ENCODE results near the gene HID1.

Gene HID1

DNA sequence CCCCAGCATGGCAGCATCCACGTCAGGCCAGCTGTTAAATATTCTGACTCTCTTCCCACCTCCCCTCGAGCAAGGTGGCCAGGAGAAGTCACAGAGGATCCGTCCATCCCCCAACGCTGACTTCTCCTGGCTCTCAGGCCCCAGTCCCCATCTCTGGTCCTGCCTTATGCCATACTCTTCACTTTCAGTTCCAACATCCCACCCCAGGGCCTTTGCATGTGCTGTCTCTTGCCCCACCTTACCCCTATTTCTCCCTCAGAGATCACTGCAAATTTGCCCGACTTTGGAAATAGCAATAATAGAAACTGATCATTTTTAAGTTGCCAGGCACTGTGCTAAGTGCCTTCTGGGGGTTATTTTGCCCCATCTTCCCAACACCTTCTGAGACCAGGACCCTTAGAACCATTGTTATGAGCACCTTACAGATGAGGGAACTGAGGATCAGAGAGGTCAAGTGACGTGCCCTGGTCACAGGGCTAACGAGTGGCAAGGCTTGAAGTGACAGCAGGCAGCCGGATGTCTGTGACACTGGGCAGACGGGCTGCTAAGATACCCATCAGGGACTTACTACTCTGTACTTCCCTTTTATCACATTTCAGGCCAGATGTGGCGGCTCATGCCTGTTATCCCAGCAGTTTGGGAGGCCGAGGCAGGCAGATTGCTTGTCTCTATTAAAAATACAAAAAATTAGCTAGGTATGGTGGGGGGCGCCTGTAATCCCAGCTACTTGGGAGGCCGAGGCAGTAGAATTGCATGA lies 17.7 kb downstream of the HID1 start:
- TF ChIP-seq, protein P1, sequence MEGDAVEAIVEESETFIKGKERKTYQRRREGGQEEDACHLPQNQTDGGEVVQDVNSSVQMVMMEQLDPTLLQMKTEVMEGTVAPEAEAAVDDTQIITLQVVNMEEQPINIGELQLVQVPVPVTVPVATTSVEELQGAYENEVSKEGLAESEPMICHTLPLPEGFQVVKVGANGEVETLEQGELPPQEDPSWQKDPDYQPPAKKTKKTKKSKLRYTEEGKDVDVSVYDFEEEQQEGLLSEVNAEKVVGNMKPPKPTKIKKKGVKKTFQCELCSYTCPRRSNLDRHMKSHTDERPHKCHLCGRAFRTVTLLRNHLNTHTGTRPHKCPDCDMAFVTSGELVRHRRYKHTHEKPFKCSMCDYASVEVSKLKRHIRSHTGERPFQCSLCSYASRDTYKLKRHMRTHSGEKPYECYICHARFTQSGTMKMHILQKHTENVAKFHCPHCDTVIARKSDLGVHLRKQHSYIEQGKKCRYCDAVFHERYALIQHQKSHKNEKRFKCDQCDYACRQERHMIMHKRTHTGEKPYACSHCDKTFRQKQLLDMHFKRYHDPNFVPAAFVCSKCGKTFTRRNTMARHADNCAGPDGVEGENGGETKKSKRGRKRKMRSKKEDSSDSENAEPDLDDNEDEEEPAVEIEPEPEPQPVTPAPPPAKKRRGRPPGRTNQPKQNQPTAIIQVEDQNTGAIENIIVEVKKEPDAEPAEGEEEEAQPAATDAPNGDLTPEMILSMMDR (IDR thresholded peaks at IDR 0.05; ENCODE audit: extremely low read depth, missing control alignments), result no peak

DNA sequence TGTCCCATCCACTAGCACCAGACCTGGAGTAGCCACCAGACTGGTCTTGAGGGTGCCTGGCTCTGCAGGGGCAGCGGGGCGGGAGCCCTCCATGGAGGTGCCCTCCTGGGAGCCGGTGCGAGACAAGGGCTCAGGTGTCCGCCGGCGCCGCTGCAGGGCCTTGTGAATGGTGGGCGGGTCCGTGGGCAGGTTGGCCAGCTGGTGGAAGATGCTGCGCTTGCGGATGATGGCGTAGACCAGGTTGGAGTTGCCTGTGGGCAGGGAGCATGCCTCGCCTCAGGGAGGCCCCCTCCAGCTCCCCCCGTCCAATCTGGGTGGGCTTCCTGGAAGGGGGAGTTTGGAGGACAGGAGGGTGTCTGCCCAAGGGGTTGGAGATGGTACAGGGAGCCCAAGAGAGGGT lies 18.4 kb downstream of the HID1 start:
- DNase-seq (ENCODE audit: low spot score), result no peak
- TF ChIP-seq, protein P1 (IDR thresholded peaks at IDR 0.05; ENCODE audit: extremely low read depth, missing control alignments), result no peak

More for the DNA sequence above, 17.7 kb downstream of the HID1 start:
- DNase-seq (ENCODE audit: low spot score), result no peak

DNA sequence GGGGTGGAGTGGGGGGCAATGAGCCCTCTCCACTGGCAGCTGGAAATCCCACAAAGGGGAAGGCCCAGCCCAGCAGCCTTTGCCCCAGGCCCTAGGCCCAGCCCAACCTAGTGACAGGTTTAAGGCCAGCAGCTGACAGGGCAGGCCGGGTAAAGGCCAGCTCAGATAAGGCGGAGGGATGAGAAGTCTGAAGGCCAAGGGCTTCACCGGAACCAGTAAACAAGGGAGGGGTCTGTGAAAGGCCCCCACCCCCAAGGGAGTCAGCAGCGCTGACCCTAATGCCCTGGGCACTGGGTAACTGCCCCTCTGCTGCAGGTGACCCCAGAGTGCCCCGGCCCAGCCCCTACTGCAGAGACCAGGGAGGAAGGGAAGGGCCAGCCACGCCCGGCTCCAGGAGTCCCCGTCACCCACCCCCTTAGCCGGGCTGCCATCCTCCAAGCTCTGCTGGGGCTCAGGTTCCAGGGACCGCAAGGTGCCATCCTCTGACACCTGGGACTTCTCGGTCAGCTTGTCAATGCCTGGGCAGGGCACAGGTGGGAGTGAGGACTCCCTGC lies 19.3 kb downstream of the HID1 start:
- TF ChIP-seq, protein P1 (IDR thresholded peaks at IDR 0.05; ENCODE audit: extremely low read depth, missing control alignments), result no peak
- DNase-seq (ENCODE audit: low spot score), result no peak

DNA sequence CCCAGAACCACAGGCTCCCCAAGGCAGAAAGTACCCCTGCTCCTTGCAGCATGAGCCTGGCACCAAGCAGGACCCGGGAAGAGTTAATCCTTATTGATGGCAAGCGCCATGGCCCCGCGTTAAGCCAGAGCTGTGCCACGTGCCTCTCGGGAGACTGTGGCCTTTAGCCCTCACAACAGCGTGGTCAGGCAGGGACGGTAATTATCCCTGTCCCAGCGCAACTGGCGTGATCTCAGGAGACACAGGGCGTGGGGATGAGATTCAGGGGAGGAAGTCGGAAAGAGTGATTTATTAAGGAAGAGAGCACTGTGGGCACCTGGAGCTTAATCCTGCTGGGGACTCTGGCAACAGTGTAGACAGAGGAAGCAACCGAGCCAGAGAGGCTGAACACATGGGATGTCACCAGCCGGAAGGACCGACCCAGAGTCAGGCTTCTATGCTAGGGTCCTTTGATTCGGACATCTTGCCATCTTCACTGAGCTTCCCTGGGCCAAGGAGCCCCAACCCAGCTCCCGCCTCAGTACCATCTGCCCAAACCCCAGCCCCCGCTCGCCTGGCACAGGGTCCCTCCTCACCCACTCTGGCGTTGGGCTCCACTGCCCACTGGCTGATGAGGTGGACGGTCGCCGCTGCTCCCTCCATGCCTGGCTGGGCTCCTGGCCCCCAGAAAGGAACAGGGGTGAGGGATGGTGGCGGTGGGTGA lies 20.0 kb downstream of the HID1 start:
- TF ChIP-seq, protein P1 (IDR thresholded peaks at IDR 0.05; ENCODE audit: extremely low read depth, missing control alignments), result no peak
- DNase-seq (ENCODE audit: low spot score), result no peak

DNA sequence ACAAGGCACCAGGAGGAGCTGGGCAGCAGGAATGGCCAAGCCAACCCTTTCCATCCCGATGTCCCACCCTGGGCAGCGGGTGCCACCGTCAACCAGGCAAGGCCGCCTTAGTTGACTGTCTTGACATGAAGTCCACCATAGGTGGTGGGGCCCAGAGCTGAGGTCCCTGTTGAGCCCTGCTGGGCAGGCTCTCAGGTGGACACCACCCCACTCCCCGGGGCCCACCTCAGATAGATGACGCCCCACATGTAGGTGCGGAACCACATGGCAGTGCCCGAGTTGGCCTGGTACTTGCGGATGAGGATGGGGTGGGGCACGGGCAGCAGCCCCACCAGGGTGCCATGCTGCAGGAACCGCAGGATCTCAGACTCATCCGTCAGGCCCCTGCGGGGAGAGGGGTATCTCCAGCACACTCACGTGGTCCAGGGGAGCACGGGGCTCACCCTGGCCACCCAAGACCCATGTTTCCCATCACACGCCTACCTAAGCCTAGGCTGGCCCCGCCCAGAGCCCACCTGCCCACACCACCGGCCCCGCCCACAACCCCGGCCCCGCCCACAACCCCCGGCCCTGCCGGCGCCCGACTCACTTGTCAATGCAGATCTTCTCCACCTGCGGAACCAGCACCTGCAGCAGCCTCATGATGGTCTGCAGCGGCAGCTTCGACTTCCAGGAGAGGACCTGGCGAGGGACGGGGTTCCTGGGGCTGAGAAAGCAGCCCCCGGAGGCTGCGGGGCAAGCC lies 20.7 kb downstream of the HID1 start:
- no peak for DNase-seq (ENCODE audit: low spot score)
- TF ChIP-seq, protein P1 (IDR thresholded peaks at IDR 0.05; ENCODE audit: extremely low read depth, missing control alignments), result no peak

DNA sequence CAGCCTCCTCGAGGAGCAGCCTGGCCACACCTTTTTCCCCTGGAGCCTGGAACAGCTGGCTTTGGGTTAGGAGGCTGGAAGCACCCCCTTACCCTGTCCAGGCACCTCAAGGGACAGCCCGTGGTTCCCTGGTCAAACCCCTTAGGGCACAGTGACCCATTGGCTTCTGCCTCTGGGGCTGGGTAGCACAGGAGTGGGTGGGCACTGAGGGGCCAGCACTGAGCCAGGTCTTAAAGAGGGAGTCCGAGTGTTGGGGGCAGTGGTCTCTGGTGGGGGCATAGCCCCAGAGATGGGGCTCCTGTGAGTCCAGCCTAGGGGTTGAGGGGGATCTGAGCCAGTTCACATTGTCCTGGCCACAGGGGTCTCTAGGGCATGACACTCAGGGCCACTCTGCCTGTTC lies 21.5 kb downstream of the HID1 start:
- no peak for DNase-seq (ENCODE audit: low spot score)

More for the DNA sequence above, 21.5 kb downstream of the HID1 start:
- TF ChIP-seq, protein P1 (IDR thresholded peaks at IDR 0.05; ENCODE audit: extremely low read depth, missing control alignments), result no peak
